GM23248 (cell line): ENCODE data around the gene ANKLE2. TPM values are rescaled to one million over a fixed set of nuclear protein-coding genes. Genes with fewer than 3 reads are reported as not detected.

ENCODE experiments used
- DNase-seq: peaks from one replicate; pipeline ENCODE4 v3.0.0-alpha.2; 2015
- H2AFZ ChIP-seq: fragments of 200-600 bp; sonication (generic); 2 replicates; pipeline ENCODE4 v1.6.1; 2016; ENCODE audit warnings: antibody characterized with exemption
- H3F3A ChIP-seq: fragments of 200-600 bp; sonication (generic); 2 replicates; pipeline ENCODE4 v1.6.1; 2016; ENCODE audit warnings: mild to moderate bottlenecking, antibody characterized with exemption, mixed run types; ENCODE audit not compliant: insufficient read depth
- H3K27ac ChIP-seq: fragments of 200-600 bp; sonication (generic); 2 replicates; pipeline ENCODE4 v1.5.1; 2016; ENCODE audit warnings: mild to moderate bottlenecking
- H3K27me3 ChIP-seq: fragments of 200-600 bp; sonication (generic); replicated peaks from 2 replicates; pipeline ENCODE4 v1.6.1; 2016; ENCODE audit warnings: mild to moderate bottlenecking; ENCODE audit not compliant: insufficient read depth
- H3K36me3 ChIP-seq: fragments of 200-600 bp; sonication (generic); 2 replicates; pipeline ENCODE4 v1.6.1; 2016; ENCODE audit warnings: low read depth, mild to moderate bottlenecking
- H3K4me1 ChIP-seq: fragments of 200-600 bp; sonication (generic); 2 replicates; pipeline ENCODE4 v1.6.1; 2016; ENCODE audit warnings: mild to moderate bottlenecking; ENCODE audit not compliant: insufficient read depth
- H3K4me2 ChIP-seq: fragments of 200-600 bp; sonication (generic); one replicate; pipeline ENCODE4 v1.6.1; 2016; ENCODE audit warnings: mild to moderate bottlenecking; ENCODE audit not compliant: unreplicated experiment
- H3K4me3 ChIP-seq: fragments of 200-600 bp; sonication (generic); 2 replicates; pipeline ENCODE4 v1.5.1; 2016; ENCODE audit warnings: mild to moderate bottlenecking
- H3K79me2 ChIP-seq: fragments of 200-600 bp; sonication (generic); 2 replicates; pipeline ENCODE4 v1.6.1; 2016; ENCODE audit warnings: mild to moderate bottlenecking; ENCODE audit not compliant: insufficient read depth
- H3K9ac ChIP-seq: fragments of 200-600 bp; sonication (generic); 2 replicates; pipeline ENCODE4 v1.6.1; 2016; ENCODE audit warnings: mild to moderate bottlenecking
- H3K9me2 ChIP-seq: fragments of 200-600 bp; sonication (generic); 2 replicates; pipeline ENCODE4 v1.6.1; 2016; ENCODE audit warnings: mixed run types, mild to moderate bottlenecking, moderate library complexity; ENCODE audit not compliant: insufficient read depth
- H3K9me3 ChIP-seq: fragments of 200-600 bp; sonication (generic); one replicate; pipeline ENCODE4 v1.6.1; 2017; ENCODE audit warnings: low read depth
- H4K20me1 ChIP-seq: fragments of 200-600 bp; sonication (generic); 2 replicates; pipeline ENCODE4 v1.6.0; 2016; ENCODE audit not compliant: insufficient read depth
- EZH2 ChIP-seq: fragments of 200-600 bp; sonication (generic); IDR thresholded peaks from 2 replicates; pipeline ENCODE4 v1.6.1; 2018; ENCODE audit warnings: antibody characterized with exemption, mild to moderate bottlenecking; ENCODE audit not compliant: insufficient read depth, poor library complexity, severe bottlenecking
- EZH2phosphoT487 ChIP-seq: fragments of 200-600 bp; sonication (generic); IDR thresholded peaks from 2 replicates; pipeline ENCODE4 v1.6.1; 2018; ENCODE audit warnings: antibody characterized with exemption, moderate library complexity, mild to moderate bottlenecking, low read depth; ENCODE audit not compliant: insufficient read depth
- WGBS, 2 experiments: methylation state at CpG; one replicate each; pipeline ENCODE4 v1.1.6; 2015 to 2017; ENCODE audit warnings: low lambda C conversion rate in 2 of 2, low coverage in 1 of 2; ENCODE audit errors: missing lambda C conversion rate in 2 of 2; 5-methylcytosine and 5-hydroxymethylcytosine counted together
- in situ Hi-C: fragments of 300-500 bp; cut with MboI; formaldehyde crosslinking; loops from 2 replicates; pipeline ENCODE4 v1.15.0; 2020
- polyA plus RNA-seq: library from polyadenylated mRNA; unstranded; fragments of >200 nt; fragmentation: Nextera tagmentation; extraction: Ambion mirVana; gene quantifications from 2 replicates; pipeline ENCODE4 v1.2.1, GENCODE V29; 2016
- total RNA-seq: library from RNA; depleted of rRNA; stranded (reverse); fragments of >200 nt; shearing (Covaris generic); gene quantifications from 2 replicates; pipeline ENCODE4 v1.2.3, GENCODE V29; 2014

ANKLE2 gene
- total and polyA plus RNA-seq, 2 experiments from 2014 or later = 49.4 to 69.6 TPM

DNA sequence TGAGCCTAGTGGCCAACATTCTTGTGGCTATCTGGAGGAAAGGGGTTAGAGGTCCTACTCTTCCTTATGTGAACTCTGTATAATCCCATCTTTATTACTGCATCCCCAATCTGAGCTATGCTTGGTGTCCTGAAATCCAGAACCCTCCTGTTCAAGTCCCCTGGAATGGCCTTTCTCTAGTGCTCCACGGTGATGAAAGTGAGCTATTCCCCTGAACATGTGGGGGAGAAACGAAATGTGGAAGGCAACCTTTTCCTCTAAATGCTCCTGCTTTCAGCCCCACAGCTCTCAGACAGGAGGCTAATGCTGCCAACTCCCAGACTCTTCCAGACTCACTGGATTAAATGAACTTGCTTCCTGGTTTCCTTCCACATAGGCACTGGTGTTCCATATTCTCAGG lies 53.5 kb downstream of the ANKLE2 start:
- Histone ChIP-seq H3K4me2 (no peak overlapping the region), H3K27ac (no peak overlapping the region), H3K4me3 (no peak overlapping the region), H3K79me2 (peaks cover 22% of the 10 kb centered on the region), H3K9ac (no peak overlapping the region), H4K20me1 (no peaks in the 10 kb centered on the region), H3F3A (no peaks in the 10 kb centered on the region), H3K9me2 (no peaks in the 10 kb centered on the region), H3K4me1 (peaks cover 4% of the 10 kb centered on the region; the same call in 1 of the 2 replicates), H3K9me3 (no peaks in the 10 kb centered on the region), H2AFZ (no peak overlapping the region), H3K27me3 (no peaks in the 10 kb centered on the region), H3K36me3 (no peaks in the 10 kb centered on the region)
- no peak for DNase-seq
- TF ChIP-seq EZH2 = no peak
- TF ChIP-seq EZH2phosphoT487 = no peak
- WGBS, 2 experiments = 58 to 59% methylated on average over 2 of the region's 2 CpGs
- in situ Hi-C loops = no loop called here

- Histone ChIP-seq H2AFZ (no peak overlapping the region), H3K36me3 (no peaks in the 10 kb centered on the region)
- TF ChIP-seq EZH2 (no peak), EZH2phosphoT487 (no peak)
Observed at GRCh38 chr12:132707241-132707640, 54.4 kb downstream of the ANKLE2 start.

DNA sequence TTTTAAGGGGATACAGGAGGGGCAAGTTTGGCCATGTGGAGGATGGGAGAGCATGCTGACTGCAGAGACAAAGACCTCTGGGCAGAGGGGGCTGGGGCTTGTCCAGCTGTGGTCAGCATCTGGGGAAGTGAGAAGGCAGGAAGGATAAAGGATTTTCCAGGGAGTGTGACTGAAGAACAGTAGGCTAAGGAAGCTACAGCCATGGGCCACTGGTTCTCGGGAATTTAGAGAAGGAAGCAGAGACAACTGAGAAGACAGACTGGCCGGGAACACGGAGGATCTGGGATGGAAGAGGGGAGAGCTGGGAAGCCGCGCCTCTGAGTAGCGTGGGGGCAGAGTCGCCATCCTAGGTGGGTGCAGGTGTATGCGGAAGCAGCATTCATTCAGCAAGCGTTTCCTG lies 58.0 kb downstream of the ANKLE2 start:
- H3F3A ChIP-seq = peaks cover 4% of the 10 kb centered on the region; the same call in 1 of the 2 replicates
- no peaks in the 10 kb centered on the region for H3K4me1 ChIP-seq
- in situ Hi-C loops = no loop called here
- WGBS, 2 experiments = 87 to 90% methylated on average over 9 of the region's 9 CpGs
- no peak overlapping the region for H3K27ac ChIP-seq
- no peaks in the 10 kb centered on the region for H3K36me3 ChIP-seq
- DNase-seq = no peak
- H4K20me1 ChIP-seq = no peaks in the 10 kb centered on the region
- H3K4me2 ChIP-seq = no peak overlapping the region
- H3K9me3 ChIP-seq = no peaks in the 10 kb centered on the region
- TF ChIP-seq EZH2 = no peak
- TF ChIP-seq EZH2phosphoT487 = no peak
- no peak overlapping the region for H2AFZ ChIP-seq
- no peaks in the 10 kb centered on the region for H3K9me2 ChIP-seq
- no peak overlapping the region for H3K9ac ChIP-seq
- no peaks in the 10 kb centered on the region for H3K79me2 ChIP-seq
- no peak overlapping the region for H3K4me3 ChIP-seq
- H3K27me3 ChIP-seq = no peaks in the 10 kb centered on the region

More at GRCh38 chr12:132707241-132707640, 54.4 kb downstream of the ANKLE2 start:
- 91 to 94% methylated on average over 6 of the region's 6 CpGs for WGBS, 2 experiments
- Histone ChIP-seq H3F3A (no peaks in the 10 kb centered on the region), H3K9me2 (no peaks in the 10 kb centered on the region), H3K27me3 (no peaks in the 10 kb centered on the region), H3K27ac (no peak overlapping the region), H3K4me3 (no peak overlapping the region), H3K4me1 (peaks cover 4% of the 10 kb centered on the region; the same call in 1 of the 2 replicates), H3K9me3 (no peaks in the 10 kb centered on the region), H3K4me2 (no peak overlapping the region), H3K79me2 (peaks cover 13% of the 10 kb centered on the region), H3K9ac (no peak overlapping the region), H4K20me1 (no peaks in the 10 kb centered on the region)
- no peak for DNase-seq
- in situ Hi-C loops = no loop called here

DNA sequence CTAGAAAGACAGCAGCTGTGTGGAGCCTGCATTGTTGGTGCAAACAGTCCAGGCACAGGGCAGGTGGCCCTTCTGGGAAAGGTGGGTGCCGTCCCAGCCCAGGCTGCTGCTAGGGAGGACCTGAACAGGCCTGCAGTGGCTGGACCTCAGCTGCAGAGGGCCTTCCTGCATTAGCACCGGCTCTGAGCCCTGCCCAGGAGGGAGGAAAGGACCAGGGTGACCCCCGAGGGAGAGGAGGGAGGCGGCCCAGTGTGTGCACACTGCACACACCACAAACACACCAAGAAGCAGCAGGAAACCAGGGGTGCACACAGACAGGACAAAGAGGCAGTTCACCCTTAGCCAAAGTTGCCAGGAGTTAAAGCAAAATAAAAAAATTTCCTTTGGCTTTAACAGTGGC lies 59.0 kb downstream of the ANKLE2 start:
- no peaks in the 10 kb centered on the region for H3K79me2 ChIP-seq
- H3F3A ChIP-seq = peaks cover 4% of the 10 kb centered on the region; the same call in 1 of the 2 replicates
- H2AFZ ChIP-seq = no peak overlapping the region
- no peaks in the 10 kb centered on the region for H4K20me1 ChIP-seq
- WGBS, 2 experiments = 79 to 82% methylated on average over 4 of the region's 4 CpGs
- H3K27me3 ChIP-seq = no peaks in the 10 kb centered on the region
- TF ChIP-seq EZH2phosphoT487 = no peak
- TF ChIP-seq EZH2 = no peak
- in situ Hi-C loops = no loop called here
- no peaks in the 10 kb centered on the region for H3K9me3 ChIP-seq
- no peak for DNase-seq
- no peaks in the 10 kb centered on the region for H3K4me1 ChIP-seq
- no peaks in the 10 kb centered on the region for H3K36me3 ChIP-seq
- no peak overlapping the region for H3K4me3 ChIP-seq
- H3K9ac ChIP-seq = no peak overlapping the region
- H3K9me2 ChIP-seq = no peaks in the 10 kb centered on the region
- no peak overlapping the region for H3K27ac ChIP-seq
- no peak overlapping the region for H3K4me2 ChIP-seq

- no peaks in the 10 kb centered on the region for H3K4me1 ChIP-seq
- no peak overlapping the region for H3K4me2 ChIP-seq
- no peak overlapping the region for H2AFZ ChIP-seq
- DNase-seq = peak; percentile 40
- H3K9me2 ChIP-seq = no peaks in the 10 kb centered on the region
- TF ChIP-seq EZH2 = no peak
- TF ChIP-seq EZH2phosphoT487 = no peak
- in situ Hi-C loops = no loop called here
- no peaks in the 10 kb centered on the region for H3K27me3 ChIP-seq
- no peak overlapping the region for H3K4me3 ChIP-seq
- H3K9ac ChIP-seq = no peak overlapping the region
- 82 to 83% methylated on average over 10 of the region's 10 CpGs for WGBS, 2 experiments
- H4K20me1 ChIP-seq = no peaks in the 10 kb centered on the region
- H3K79me2 ChIP-seq = no peaks in the 10 kb centered on the region
- no peak overlapping the region for H3K27ac ChIP-seq
- H3K36me3 ChIP-seq = no peaks in the 10 kb centered on the region
- H3F3A ChIP-seq = peaks cover 4% of the 10 kb centered on the region; the same call in 1 of the 2 replicates
- H3K9me3 ChIP-seq = no peaks in the 10 kb centered on the region
Observed at GRCh38 chr12:132700212-132700822, 61.3 kb downstream of the ANKLE2 start.
